CD4-positive, alpha-beta memory T cell (primary cell): Measurements from ENCODE around the gene ZBTB5. TPM values are rescaled to one million over a fixed set of nuclear protein-coding genes. Genes with fewer than 3 reads are reported as not detected.
"Not testable (repeated sequence)": the region's sequence is repeated elsewhere in the genome, so short reads cannot be mapped to it uniquely, and the experiment has no call there.

Experiments used
- CTCF ChIA-PET: fragments of 350-600 bp; sonication (Branson Sonifier 250); formaldehyde crosslinking; loops from one replicate; lab custom pipeline; 2021; ENCODE audit warnings: inconsistent platforms; ENCODE audit not compliant: partially characterized antibody; lab: Charles Lee
- POLR2A ChIA-PET: fragments of 350-600 bp; sonication (Branson Sonifier 250); formaldehyde crosslinking; loops from one replicate; lab custom pipeline; 2021; ENCODE audit not compliant: partially characterized antibody; lab: Charles Lee
- DNase-seq, 5 donors: peaks; one replicate each; pipeline versions ENCODE4 v3.0.0 to v3.0.0-alpha.2; 2020 to 2022; ENCODE audit warnings: mixed read lengths in 1 of 5
- H3K27ac ChIP-seq: one replicate; pipeline ENCODE4 v1.7.0; 2013; ENCODE audit warnings: low read depth, low read length
- H3K27me3 ChIP-seq: 2 replicates; pipeline ENCODE4 v1.7.0; 2013; ENCODE audit warnings: mild to moderate bottlenecking, low read length, moderate library complexity; ENCODE audit not compliant: insufficient read depth
- H3K36me3 ChIP-seq: 2 replicates; pipeline ENCODE4 v1.7.0; 2013; ENCODE audit warnings: mild to moderate bottlenecking, low read length, moderate library complexity; ENCODE audit not compliant: insufficient read depth
- H3K4me1 ChIP-seq: 2 replicates; pipeline ENCODE4 v1.7.0; 2013; ENCODE audit warnings: mild to moderate bottlenecking, low read length, moderate library complexity; ENCODE audit not compliant: insufficient read depth
- H3K4me3 ChIP-seq, 2 donors: one replicate each; pipeline ENCODE4 v1.7.0; 2013; ENCODE audit warnings: low read length in 2 of 2, mild to moderate bottlenecking in 1 of 2
- H3K9me3 ChIP-seq, 2 donors: one replicate each; pipeline ENCODE4 v1.7.0; 2013; ENCODE audit warnings: low read length in 2 of 2, control low read depth in 1 of 2; ENCODE audit not compliant: control insufficient read depth in 1 of 2
- H3K27ac Mint-ChIP-seq, 7 donors: one replicate each; pipeline ENCODE4 v1.8.0; 2020 to 2021; ENCODE audit warnings: mixed read lengths in 7 of 7, mild to moderate bottlenecking in 6 of 7, inconsistent platforms in 3 of 7, moderate library complexity in 3 of 7
- H3K27me3 Mint-ChIP-seq, 2 donors: one replicate each; pipeline ENCODE4 v1.8.0; 2020 to 2021; ENCODE audit warnings: mixed read lengths in 2 of 2
- H3K36me3 Mint-ChIP-seq, 2 donors: one replicate each; pipeline ENCODE4 v1.8.0; 2020 to 2021; ENCODE audit warnings: mixed read lengths in 2 of 2, inconsistent platforms in 1 of 2, mild to moderate bottlenecking in 1 of 2
- H3K4me1 Mint-ChIP-seq, 4 donors: one replicate each; pipeline ENCODE4 v1.8.0; 2020 to 2021; ENCODE audit warnings: mixed read lengths in 4 of 4, mild to moderate bottlenecking in 1 of 4
- H3K4me3 Mint-ChIP-seq, 8 donors: one replicate each; pipeline ENCODE4 v1.8.0; 2020 to 2021; ENCODE audit warnings: mixed read lengths in 8 of 8, mild to moderate bottlenecking in 7 of 8, moderate library complexity in 6 of 8, inconsistent platforms in 3 of 8
- H3K9me3 Mint-ChIP-seq, 8 donors: one replicate each; pipeline ENCODE4 v1.8.0; 2020 to 2021; ENCODE audit warnings: mixed read lengths in 8 of 8, mild to moderate bottlenecking in 5 of 8, inconsistent platforms in 3 of 8, moderate library complexity in 1 of 8
- intact Hi-C: fragments of 100-400 bp; cut with micrococcal nuclease; formaldehyde crosslinking; loops from one replicate; pipeline ENCODE4 v1.15.1; 2023
- polyA plus RNA-seq, 2 donors: library from polyadenylated mRNA; unstranded; fragments of 300-500 nt; fragmentation: Illumina TruSeq; gene quantifications; one replicate each; pipeline ENCODE4 v1.2.3, GENCODE V29; 2021
- total RNA-seq, 2 experiments: library from RNA; stranded (reverse); gene quantifications; one replicate each; pipeline ENCODE4 v1.2.3, GENCODE V29; 2021

ZBTB5 gene
- total and polyA plus RNA-seq, 4 experiments from 2014 or later, result 0.29 to 16.4 (median 8.8) TPM

DNA sequence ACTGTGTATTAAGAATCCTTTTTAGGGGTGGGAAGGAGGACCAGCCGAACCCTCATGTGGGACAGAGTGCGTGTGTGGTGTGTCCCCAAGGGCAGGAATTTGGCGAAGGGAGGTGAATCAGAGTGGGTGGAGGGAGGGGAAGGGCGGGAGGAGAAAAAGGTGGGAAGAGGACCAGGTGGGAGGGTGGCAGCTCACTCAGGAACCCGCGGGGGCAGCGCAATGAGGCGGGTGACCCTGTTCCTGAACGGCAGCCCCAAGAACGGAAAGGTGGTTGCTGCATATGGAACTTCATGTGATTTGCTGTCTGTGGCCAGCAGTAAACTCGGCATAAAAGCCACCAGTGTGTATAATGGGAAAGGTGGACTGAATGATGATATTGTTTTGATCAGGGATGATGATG is 11.7 kb upstream of the ZBTB5 start:
- no peak for DNase-seq
- POLR2A ChIA-PET, result no interaction called here
- Histone ChIP-seq H3K27ac (no peak overlapping the region), H3K4me1 (peaks cover 7% of the 10 kb centered on the region), H3K27me3 (peaks cover 11% of the 10 kb centered on the region), H3K36me3 (no peaks in the 10 kb centered on the region), H3K9me3 (peaks cover 0 to 5% of the 10 kb centered on the region in 2 donors), H3K4me3 (no peak overlapping the region)
- intact Hi-C loops, result no loop called here
- Mint-ChIP-seq H3K27ac (no peak overlapping the region), H3K27me3 (peaks cover 26 to 31% of the 10 kb centered on the region in 2 donors), H3K36me3 (peaks cover 2 to 5% of the 10 kb centered on the region in 2 donors), H3K9me3 (peaks cover 0 to 18% (median 6%) of the 10 kb centered on the region in 8 donors), H3K4me3 (no peak overlapping the region), H3K4me1 (peaks cover 5 to 6% (median 6%) of the 10 kb centered on the region in 4 donors)
- CTCF ChIA-PET, result no interaction called here

DNA sequence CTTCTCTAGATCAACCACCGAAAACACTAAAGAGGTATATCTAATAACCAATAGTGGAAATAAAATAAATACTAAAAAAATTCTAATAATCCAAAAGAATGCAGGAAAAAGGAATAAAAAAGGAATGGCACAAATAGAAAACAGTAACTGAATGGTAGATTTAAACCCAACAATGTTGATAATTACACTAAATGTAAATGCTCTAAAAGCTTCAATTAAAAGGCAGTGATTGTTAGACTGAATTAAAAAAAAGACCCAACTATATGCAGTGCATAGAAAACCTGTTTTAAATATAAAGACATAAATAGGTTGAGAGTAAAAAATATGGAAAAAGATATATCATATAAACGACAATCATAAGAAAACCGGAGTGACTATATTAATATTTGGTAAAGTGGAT is 9.2 kb upstream of the ZBTB5 start:
- DNase-seq, result no peak
- intact Hi-C loops, result no loop called here
- Mint-ChIP-seq H3K27ac (no peak overlapping the region), H3K4me3 (no peak overlapping the region), H3K4me1 (peaks cover 6 to 14% (median 8%) of the 10 kb centered on the region in 4 donors), H3K9me3 (peaks cover 0 to 18% (median 6%) of the 10 kb centered on the region in 8 donors), H3K36me3 (peaks cover 2 to 5% of the 10 kb centered on the region in 2 donors), H3K27me3 (peaks cover 16 to 21% of the 10 kb centered on the region in 2 donors)
- Histone ChIP-seq H3K27ac (no peak overlapping the region), H3K36me3 (no peaks in the 10 kb centered on the region), H3K9me3 (peaks cover 0 to 5% of the 10 kb centered on the region in 2 donors), H3K4me3 (no peak overlapping the region), H3K27me3 (peaks cover 5% of the 10 kb centered on the region), H3K4me1 (peaks cover 10% of the 10 kb centered on the region)
- ChIA-PET POLR2A (no interaction called here), CTCF (no interaction called here)

DNA sequence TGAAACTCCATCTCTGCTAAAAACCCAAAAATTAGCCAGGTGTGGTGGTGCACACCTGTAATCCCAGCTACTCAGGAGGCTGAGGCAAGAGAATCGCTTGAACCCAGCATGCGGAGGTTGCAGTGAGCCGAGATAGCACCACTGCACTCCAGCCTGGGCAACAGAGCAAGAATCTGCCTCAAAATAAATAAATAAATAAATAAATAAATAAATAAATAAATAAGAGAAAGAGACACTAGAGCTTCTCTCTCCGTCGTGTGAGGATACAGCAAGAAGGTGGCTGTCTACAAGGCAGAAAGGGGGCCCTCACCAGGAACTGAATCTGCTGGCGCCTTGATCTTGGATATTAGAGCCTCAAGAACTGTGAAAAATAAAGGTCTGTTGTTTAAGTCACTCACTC is 8.7 kb upstream of the ZBTB5 start:
- intact Hi-C loops, H3K27ac Mint-ChIP-seq, H3K4me3 ChIP-seq, DNase-seq, H3K9me3 ChIP-seq, H3K27ac ChIP-seq, CTCF ChIA-PET, POLR2A ChIA-PET, H3K36me3 ChIP-seq, H3K27me3 ChIP-seq, H3K36me3 Mint-ChIP-seq, H3K4me3 Mint-ChIP-seq: not testable (repeated sequence)
- Mint-ChIP-seq H3K4me1 (peaks cover 6 to 14% (median 8%) of the 10 kb centered on the region in 4 donors), H3K9me3 (peaks cover 0 to 18% (median 6%) of the 10 kb centered on the region in 8 donors), H3K27me3 (peaks cover 16 to 21% of the 10 kb centered on the region in 2 donors)
- H3K4me1 ChIP-seq, result peaks cover 10% of the 10 kb centered on the region

DNA sequence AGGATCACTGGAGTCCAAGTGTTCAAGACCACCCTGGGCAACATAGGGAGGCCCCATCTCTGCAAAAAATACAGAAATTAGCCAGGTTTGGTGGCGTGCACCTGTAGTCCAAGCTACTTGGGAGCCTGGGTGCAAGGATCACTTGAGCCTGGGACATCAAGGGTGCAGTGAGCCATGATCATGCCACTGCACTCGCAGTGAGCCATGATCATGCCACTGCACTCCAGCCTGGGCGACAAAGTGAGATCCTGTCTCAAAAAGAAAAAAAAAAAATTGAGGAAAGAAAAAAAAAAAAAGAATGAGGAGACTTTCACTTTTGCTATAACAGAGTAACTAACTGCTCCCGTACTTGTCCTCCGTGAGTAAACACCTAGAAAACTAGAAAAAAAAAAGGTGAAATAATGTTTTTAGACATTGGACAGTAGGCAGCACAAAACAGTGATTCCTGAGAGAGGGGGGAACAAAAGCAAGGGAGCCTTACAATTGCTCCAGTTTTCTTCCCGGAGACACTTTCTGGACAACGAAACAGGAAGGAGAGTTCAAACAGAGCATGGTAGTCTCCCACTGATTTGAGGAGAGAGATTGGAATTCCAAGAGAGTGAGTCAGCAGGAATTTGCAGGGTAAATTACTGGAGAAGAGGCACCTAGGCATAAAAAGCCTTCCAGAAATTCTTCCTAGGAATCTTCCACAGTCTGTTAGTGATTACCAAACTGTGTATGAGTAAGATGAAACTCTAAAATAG is 6.9 kb upstream of the ZBTB5 start:
- Histone ChIP-seq H3K36me3 (no peaks in the 10 kb centered on the region), H3K4me3 (peak overlapping the region in 1 of 2 donors; percentile 22), H3K27me3 (no peaks in the 10 kb centered on the region), H3K27ac (no peak overlapping the region), H3K4me1 (peaks cover 11% of the 10 kb centered on the region), H3K9me3 (peaks cover 0 to 5% of the 10 kb centered on the region in 2 donors)
- intact Hi-C loops, result no loop called here
- Mint-ChIP-seq H3K27ac (peak overlapping the region in 6 of 7 donors; percentile 11 to 88 (median 84)), H3K4me3 (peak overlapping the region; percentile 75 to 88 (median 84)), H3K36me3 (peaks cover 2 to 5% of the 10 kb centered on the region in 2 donors), H3K4me1 (peaks cover 6 to 14% (median 8%) of the 10 kb centered on the region in 4 donors), H3K27me3 (peaks cover 5 to 7% of the 10 kb centered on the region in 2 donors), H3K9me3 (peaks cover 0 to 18% (median 6%) of the 10 kb centered on the region in 8 donors)
- no peak for DNase-seq
- CTCF ChIA-PET, result no interaction called here
- POLR2A ChIA-PET, result interaction anchor here (1.0 to 1.4 kb wide), 2 partner anchors 13 to 14 kb away, joined by 4 to 6 read pairs; partner anchors contain the start of gene POLR1E

DNA sequence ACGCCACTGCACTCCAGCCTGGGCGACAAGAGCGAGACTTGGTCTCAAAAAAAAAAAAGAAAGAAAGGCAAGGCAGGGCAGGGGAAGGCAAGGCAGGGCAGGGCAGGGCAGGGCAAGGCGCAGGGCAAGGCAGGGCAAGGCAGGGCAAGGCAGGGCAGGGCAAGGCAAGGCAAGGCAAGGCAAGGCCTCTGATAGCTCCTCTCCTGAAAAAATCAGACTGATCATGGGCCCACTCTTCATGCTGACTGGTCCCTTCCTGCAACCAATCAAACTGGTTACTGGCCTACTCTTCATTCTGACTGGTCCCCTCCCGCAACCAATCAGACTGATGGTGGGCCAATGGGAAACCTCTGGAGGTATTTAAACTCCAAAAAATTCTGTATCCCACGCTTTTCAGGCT is 3.4 kb upstream of the ZBTB5 start:
- ChIA-PET POLR2A (no interaction called here), CTCF (no interaction called here)
- peaks cover 24% of the 10 kb centered on the region for H3K4me1 ChIP-seq
- no peaks in the 10 kb centered on the region for H3K27me3 ChIP-seq
- DNase-seq, result no peak
- no peaks in the 10 kb centered on the region for H3K9me3 ChIP-seq
- no peak overlapping the region for H3K4me3 ChIP-seq
- Mint-ChIP-seq H3K27ac (no peak overlapping the region), H3K9me3 (peaks cover 0 to 5% (median under 1%) of the 10 kb centered on the region in 8 donors), H3K36me3 (peaks cover 0 to 19% of the 10 kb centered on the region in 2 donors), H3K4me3 (no peak overlapping the region), H3K27me3 (no peaks in the 10 kb centered on the region), H3K4me1 (peaks cover 15 to 46% (median 23%) of the 10 kb centered on the region in 4 donors)
- H3K36me3 ChIP-seq, result no peaks in the 10 kb centered on the region
- intact Hi-C loops, result loop anchor here (5.0 to 10.0 kb wide), 2 partner anchors 109 to 286 kb away; partner anchors contain the start of genes FBXO10 and TRMT10B
- no peak overlapping the region for H3K27ac ChIP-seq

DNA sequence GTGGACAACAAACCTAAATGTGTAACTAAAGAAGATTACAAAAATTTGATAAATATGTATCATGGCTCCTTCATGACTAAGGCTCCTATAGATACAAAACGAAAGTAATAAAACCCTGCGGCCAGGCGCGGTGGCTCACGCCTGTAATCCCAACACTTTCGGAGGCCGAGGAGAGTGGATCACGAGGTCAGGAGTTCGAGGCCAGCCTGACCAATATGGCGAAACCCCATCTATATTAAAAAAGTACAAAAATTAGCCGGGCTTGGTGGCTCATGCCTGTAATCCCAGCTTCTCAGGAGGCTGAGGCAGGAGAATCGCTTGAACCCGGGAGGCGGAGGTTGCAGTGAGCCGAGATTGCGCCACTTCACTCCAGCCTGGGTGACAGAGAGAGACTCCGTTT is 2.3 kb upstream of the ZBTB5 start:
- H3K9me3 Mint-ChIP-seq, H3K27me3 ChIP-seq, H3K27me3 Mint-ChIP-seq, H3K27ac Mint-ChIP-seq, H3K27ac ChIP-seq, DNase-seq, H3K4me3 ChIP-seq, H3K36me3 ChIP-seq, H3K9me3 ChIP-seq, CTCF ChIA-PET, H3K4me3 Mint-ChIP-seq, POLR2A ChIA-PET: not testable (repeated sequence)
- peaks cover 0 to 21% of the 10 kb centered on the region in 2 donors for H3K36me3 Mint-ChIP-seq
- H3K4me1 Mint-ChIP-seq, result peaks cover 22 to 57% (median 31%) of the 10 kb centered on the region in 4 donors
- intact Hi-C loops, result loop anchor here (5.0 to 10.0 kb wide), 2 partner anchors 110 to 287 kb away; partner anchors contain the start of genes FBXO10 and TRMT10B
- peaks cover 30% of the 10 kb centered on the region for H3K4me1 ChIP-seq
